ENCODE measurements around the gene BRF1. TPM values are rescaled to one million over a fixed set of nuclear protein-coding genes. Genes with fewer than 3 reads are reported as not detected.

BRF1 gene
- polyA plus RNA-seq, 1 of the 3 experiments (the other 2 are of a cell fraction), result 15.7 TPM

GRCh38 chr14:105182296-105183020 lies 118.3 kb downstream of the BRF1 start:
- ChIA-PET POLR2A (interaction anchor here (1.5 kb wide), 1 partner anchor 66 kb away, joined by 4 read pairs; the partner anchor contains the start of gene BTBD6), CTCF (interaction anchor here (0.7 to 1.5 kb wide), 11 partner anchors 7 to 111 kb away, joined by 3 to 7 read pairs (median 3); partner anchors contain the start of gene JAG2)
- Histone ChIP-seq H3K27me3 (ENCODE audit: insufficient read depth) (no peaks in the 10 kb centered on the region), H3K4me3 (ENCODE audit: low read depth in 2 of 2, low read length in 1 of 2) (no peak overlapping the region), H3K9me3 (no peaks in the 10 kb centered on the region), H3K9ac (no peak overlapping the region), H3K27ac (ENCODE audit: low read depth in 2 of 2, low read length in 1 of 2) (no peak overlapping the region), H3K4me2 (no peak overlapping the region), H3K79me2 (ENCODE audit: insufficient read depth) (no peaks in the 10 kb centered on the region), H4K20me1 (ENCODE audit: insufficient read depth) (no peaks in the 10 kb centered on the region), H3K9me2 (no peaks in the 10 kb centered on the region), H3K4me1 (ENCODE audit: control insufficient read depth in 1 of 2, insufficient read depth in 2 of 2, low read depth in 1 of 2, low read length in 1 of 2) (peaks cover 0 to 8% of the 10 kb centered on the region in 2 experiments; a peak in 2 of 4 replicates), H3F3A (replicated peaks; ENCODE audit: insufficient read depth) (peaks cover 7% of the 10 kb centered on the region), H2AFZ (ENCODE audit: low read depth) (no peak overlapping the region), H3K36me3 (replicated peaks in 1 of 2; ENCODE audit: control insufficient read depth in 1 of 2, insufficient read depth in 2 of 2, low read length in 1 of 2) (no peaks in the 10 kb centered on the region)
- DNase-seq, result no peak
- TF ChIP-seq GABPA (IDR thresholded peaks at IDR 0.05; ENCODE audit: low read depth) (no peak), TAF1 (IDR thresholded peaks at IDR 0.05; ENCODE audit: borderline replicate concordance, low read depth, low read length) (no peak), RAD21 (IDR thresholded peaks at IDR 0.05; ENCODE audit: low read length) (no peak), FOXM1 (IDR thresholded peaks at IDR 0.05; ENCODE audit: low read depth) (no peak)
- TF ChIP-seq, protein P1, sequence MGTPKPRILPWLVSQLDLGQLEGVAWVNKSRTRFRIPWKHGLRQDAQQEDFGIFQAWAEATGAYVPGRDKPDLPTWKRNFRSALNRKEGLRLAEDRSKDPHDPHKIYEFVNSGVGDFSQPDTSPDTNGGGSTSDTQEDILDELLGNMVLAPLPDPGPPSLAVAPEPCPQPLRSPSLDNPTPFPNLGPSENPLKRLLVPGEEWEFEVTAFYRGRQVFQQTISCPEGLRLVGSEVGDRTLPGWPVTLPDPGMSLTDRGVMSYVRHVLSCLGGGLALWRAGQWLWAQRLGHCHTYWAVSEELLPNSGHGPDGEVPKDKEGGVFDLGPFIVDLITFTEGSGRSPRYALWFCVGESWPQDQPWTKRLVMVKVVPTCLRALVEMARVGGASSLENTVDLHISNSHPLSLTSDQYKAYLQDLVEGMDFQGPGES (IDR thresholded peaks at IDR 0.05; ENCODE audit: low read depth, low read length), result no peak
- 75% methylated on average over 4 of the region's 25 CpGs for WGBS (ENCODE audit: low lambda C conversion rate)

- Histone ChIP-seq H3K27me3 (ENCODE audit: insufficient read depth) (no peaks in the 10 kb centered on the region), H3K36me3 (replicated peaks in 1 of 2; ENCODE audit: control insufficient read depth in 1 of 2, insufficient read depth in 2 of 2, low read length in 1 of 2) (no peaks in the 10 kb centered on the region), H3F3A (replicated peaks; ENCODE audit: insufficient read depth) (peaks cover 7% of the 10 kb centered on the region), H4K20me1 (ENCODE audit: insufficient read depth) (no peaks in the 10 kb centered on the region), H3K9me2 (no peaks in the 10 kb centered on the region), H3K4me3 (ENCODE audit: low read depth in 2 of 2, low read length in 1 of 2) (peak overlapping the region in 1 of 2 experiments; percentile 55; a peak in 2 of 4 replicates), H3K9me3 (no peaks in the 10 kb centered on the region), H2AFZ (ENCODE audit: low read depth) (no peak overlapping the region), H3K9ac (no peak overlapping the region), H3K4me2 (peak overlapping the region; percentile 50; the same call in 1 of the 2 replicates), H3K79me2 (ENCODE audit: insufficient read depth) (no peaks in the 10 kb centered on the region), H3K4me1 (ENCODE audit: control insufficient read depth in 1 of 2, insufficient read depth in 2 of 2, low read depth in 1 of 2, low read length in 1 of 2) (peaks cover 0 to 8% of the 10 kb centered on the region in 2 experiments; a peak in 2 of 4 replicates), H3K27ac (ENCODE audit: low read depth in 2 of 2, low read length in 1 of 2) (no peak overlapping the region)
- TF ChIP-seq, protein P2, sequence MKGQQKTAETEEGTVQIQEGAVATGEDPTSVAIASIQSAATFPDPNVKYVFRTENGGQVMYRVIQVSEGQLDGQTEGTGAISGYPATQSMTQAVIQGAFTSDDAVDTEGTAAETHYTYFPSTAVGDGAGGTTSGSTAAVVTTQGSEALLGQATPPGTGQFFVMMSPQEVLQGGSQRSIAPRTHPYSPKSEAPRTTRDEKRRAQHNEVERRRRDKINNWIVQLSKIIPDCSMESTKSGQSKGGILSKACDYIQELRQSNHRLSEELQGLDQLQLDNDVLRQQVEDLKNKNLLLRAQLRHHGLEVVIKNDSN (IDR thresholded peaks at IDR 0.05; ENCODE audit: borderline replicate concordance, low read depth), result no peak
- no peak for TF ChIP-seq GATA2 (CRISPR knock-in tag; IDR thresholded peaks at IDR 0.05)
- TF ChIP-seq SIN3A (IDR thresholded peaks at IDR 0.05; ENCODE audit: borderline replicate concordance, low read depth, low read length), result no peak
- no peak for TF ChIP-seq TCF12 (IDR thresholded peaks at IDR 0.05)
- no peak for TF ChIP-seq EP300 (IDR thresholded peaks at IDR 0.05; ENCODE audit: borderline replicate concordance in 1 of 2, low read depth in 1 of 2, low read length in 1 of 2)
- TF ChIP-seq MEF2A (IDR thresholded peaks at IDR 0.05; ENCODE audit: borderline replicate concordance, low read depth), result no peak
- no peak for DNase-seq
- CTCF ChIA-PET, result interaction anchor here (0.7 to 1.5 kb wide), 11 partner anchors 8 to 308 kb away, joined by 3 to 7 read pairs (median 3); partner anchors contain the start of gene JAG2
- POLR2A ChIA-PET, result interaction anchor here (1.5 kb wide), 1 partner anchor 66 kb away, joined by 4 read pairs; the partner anchor contains the start of gene BTBD6
- WGBS (ENCODE audit: low lambda C conversion rate), result 60% methylated on average over 15 of the region's 21 CpGs
Measured at GRCh38 chr14:105181549-105182295, 119.1 kb downstream of the BRF1 start.

All from SK-N-SH (cell line).